Hematopoietic multipotent progenitor cell treated with erythropoietin and hydrocortisone succinate and interleukin-3 and kit ligand, for 4 days (in vitro differentiated cells): ENCODE measurements around the gene GPA33.

Experiments
- DNase-seq: peaks from one replicate; pipeline ENCODE4 v3.0.0-alpha.2; 2015

Gene GPA33

GRCh38 chr1:167083871-167084270, 6.3 kb downstream of the GPA33 start:
- no peak for DNase-seq

DNA sequence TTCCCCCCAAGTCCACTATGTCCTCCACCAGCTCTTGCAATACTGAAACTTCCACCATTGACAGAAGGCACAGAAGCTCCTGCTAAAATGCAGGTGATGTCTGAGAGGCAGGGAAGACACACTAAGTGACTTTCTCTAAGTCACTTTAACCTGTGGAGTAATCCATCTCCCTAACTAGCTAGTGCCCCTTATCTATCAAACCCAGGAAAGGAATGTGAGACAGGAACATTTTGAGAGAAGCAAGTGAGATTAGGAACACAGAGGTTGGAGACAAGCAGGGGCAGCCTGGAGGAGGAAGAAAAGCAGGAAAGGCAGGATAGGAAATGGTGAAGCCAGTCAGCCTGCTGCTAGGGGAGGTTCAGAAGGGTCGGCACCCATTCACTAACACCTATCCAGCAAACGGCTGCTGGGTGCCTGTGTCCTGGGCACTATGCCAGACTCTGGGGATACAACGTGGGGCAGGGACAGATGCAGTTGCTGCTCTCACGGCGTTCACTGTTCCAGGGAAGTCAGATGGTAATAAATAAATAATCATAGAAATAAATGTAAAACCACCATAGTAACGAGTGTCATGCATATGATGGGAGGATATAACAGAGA, 7.0 kb downstream of the GPA33 start:
- no peak for DNase-seq

DNA sequence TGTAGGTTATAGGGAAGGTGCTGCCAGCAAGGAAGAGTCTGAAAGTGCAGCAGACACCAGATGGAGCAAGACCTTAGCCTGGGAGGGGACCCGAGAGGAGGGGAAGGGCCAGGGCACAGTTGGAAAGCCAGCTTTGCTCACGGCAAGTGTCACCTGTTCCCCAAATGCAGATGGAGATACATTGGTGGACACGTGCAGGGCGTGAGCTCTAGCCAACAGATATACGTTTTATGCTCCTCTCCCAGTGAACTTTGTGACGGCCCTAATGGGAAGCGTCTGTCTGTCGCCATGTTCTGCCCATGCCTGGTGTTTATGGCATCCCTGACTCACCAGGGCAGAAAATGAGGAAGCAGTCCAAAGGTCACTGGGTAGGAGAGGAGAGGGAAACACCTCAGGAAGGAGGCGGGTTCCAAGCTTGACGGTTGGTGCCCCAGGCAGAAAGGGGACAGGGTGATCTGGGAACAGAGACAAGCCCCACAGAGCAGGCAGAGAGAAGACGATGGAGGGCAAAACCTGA, 7.6 kb downstream of the GPA33 start:
- no peak for DNase-seq

DNA sequence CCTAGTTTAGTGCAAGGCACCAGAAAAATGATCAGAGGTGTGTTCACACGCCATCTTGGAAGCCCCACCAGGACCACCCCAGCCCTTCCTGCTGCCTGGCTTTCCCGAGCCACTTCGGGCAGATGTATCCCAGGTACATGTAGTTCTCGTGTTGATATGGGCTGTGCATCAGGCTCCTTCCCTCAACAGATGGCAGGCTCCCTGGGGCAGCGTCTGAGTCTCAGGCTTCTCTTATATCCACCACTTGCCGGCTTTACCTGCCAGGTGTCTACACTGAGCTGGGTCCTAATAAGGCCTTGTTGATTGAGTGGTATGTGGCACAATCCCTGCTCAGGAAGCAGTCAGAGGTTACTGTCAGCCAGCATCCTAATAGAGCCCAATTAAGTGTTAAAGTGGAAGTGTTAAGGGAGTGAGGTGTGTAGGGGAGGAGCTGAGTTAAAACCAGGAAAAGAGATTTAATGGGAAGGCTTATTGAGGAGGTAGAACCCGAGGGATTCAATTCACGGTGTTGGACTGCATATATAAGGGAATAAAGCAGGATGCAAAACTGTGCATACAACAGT, 8.5 kb downstream of the GPA33 start:
- DNase-seq = no peak

- no peak for DNase-seq
Measured at GRCh38 chr1:167077868-167078210, 12.3 kb downstream of the GPA33 start.

DNA sequence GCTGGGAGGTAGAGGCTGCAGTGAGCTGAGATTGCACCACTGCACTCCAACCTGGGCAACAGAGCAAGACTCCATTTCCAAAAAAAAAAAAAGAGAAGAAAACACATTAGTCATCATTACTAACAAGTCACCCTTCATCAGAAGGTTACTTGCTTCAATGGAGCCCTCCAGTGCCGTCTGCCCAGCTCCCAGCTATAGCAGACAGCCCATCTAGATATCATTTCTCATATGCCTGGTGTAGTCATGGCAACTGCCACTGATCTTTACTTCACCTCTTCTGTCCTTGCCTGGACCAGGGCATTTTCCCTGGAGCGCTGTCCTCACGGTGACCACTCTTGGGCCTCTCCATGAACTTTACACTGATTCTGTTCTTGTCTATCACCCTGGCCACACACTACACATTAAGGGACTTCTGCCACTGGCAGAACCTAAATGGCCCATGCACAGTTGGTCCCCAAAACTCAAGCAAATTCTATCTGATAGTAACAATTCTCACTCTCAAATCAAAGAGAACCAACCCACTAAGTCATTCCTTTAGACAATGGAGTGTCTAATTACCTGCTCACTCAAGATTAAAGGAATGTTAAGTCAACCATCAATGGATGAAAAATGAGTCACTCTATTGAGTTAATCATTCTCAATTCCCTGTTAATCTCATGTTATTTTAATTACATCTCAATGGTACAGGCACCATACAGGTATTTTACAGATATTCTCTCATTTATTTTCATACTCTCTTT, 12.9 kb downstream of the GPA33 start:
- DNase-seq = no peak

GRCh38 chr1:167076136-167076710, 14.0 kb downstream of the GPA33 start:
- no peak for DNase-seq

GRCh38 chr1:167071286-167071685, 18.9 kb downstream of the GPA33 start:
- no peak for DNase-seq

DNA sequence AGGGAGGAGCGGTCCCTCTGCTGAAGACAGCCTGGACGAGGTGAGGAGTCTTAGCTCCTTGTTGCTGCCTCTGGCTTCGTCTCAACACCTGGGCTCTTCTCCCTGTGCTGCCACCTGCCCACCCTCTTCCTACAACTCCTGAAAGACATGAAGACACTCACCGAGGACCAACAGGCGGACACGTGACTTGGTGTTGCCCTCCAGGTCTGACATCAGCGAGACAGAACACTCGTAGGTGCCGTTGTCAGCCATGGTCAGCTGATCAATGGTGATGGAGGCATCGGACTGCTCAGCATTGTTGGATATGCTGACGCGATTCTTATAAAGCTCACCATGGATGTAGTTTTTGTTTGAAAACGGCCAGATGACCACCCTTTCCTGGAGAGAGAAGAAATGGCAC, 21.4 kb downstream of the GPA33 start:
- DNase-seq = no peak

DNA sequence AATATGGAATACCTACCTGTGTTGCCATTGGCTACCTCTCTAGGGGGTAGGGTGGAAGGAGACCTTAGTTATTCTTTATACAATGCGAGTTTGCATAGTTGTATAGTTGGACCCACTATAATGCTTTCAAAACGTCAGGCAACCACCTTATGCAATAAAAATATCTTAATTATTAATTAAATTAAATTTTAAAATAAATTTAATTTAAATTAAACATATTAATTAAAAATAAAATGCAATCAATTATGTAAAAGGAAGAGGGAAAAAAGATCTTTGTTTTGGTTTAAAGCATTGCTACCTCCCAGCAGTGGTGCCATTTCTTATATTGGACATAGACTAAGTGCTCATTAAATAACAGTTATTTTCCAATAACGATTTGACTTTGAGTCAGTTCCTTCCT, 22.3 kb downstream of the GPA33 start:
- no peak for DNase-seq

DNA sequence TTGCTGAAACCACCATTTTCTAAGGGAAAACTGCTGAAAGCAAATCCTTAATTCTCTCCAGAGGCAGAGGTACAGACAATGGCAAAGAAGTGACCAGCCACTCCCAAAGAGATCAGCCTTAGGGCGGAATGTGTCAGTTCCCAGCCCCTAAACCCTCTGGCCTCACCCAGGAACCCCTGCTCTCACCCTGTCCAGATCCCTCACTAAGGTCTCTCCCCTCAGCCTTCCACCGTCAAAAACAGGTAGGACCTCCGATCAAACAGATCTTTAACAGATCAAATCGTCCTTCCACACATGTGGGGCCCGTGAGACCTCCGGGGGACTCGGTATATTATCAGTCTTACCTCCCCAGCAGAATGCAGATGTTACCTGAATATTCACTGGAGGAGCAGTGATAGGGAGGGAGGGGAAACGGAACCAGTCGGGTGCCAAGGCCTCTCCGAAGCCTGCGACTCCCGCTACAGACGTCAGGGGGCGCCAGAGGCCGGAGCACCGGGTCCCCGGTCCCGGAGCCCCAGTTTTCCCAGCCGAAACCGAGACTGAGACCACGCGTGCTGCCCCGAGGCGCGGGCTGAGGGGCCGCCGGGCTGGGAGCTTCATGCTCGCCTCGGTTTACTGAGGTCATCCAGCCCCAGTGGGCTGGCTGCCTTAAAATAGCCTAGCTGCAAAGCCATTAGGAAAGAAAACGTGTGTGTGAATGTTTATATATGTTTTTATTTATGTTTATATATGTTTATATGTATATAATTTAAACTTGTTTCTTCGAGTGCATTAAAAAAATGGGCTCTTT, 23.6 kb downstream of the GPA33 start:
- DNase-seq = peak; percentile 84

DNA sequence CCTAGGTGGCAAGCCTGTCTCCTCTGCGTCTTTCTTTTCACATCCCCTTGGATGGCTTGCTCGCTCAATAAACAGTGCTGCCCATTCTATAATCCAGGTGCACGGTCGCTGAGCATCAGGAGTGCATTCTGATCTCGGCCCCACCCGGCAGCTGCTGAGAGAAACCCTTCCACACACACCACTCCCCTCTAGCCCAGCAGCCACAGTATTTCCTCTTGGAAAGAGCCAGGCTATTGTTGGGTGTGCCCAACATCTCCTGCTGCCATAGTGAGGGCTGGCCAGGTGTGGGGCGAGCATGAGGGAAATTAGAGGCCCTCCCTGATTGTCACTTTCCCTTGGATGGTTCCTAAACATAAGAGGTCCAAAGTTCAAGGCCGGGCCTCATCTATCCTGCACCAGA, 24.7 kb downstream of the GPA33 start:
- no peak for DNase-seq

DNA sequence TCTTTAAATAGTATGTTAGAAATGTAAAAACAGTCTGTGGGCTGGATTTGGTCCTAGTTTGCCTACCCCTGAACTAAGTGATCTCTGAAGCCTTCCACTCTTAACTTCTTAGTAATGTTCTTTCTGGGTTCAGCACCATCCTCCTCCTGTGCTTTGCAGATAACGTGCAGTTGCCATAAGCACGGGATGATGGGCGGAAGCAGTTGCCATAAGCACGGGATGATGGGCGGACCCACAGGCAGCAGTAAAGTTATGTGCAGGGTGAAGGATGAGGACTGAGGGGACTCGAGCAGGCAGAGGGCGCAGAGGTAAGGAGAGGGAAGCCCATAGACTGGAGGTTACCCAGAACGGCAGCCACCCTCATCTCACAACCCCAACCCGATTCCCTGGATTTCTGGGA, 25.6 kb downstream of the GPA33 start:
- peak; percentile 43 for DNase-seq

DNA sequence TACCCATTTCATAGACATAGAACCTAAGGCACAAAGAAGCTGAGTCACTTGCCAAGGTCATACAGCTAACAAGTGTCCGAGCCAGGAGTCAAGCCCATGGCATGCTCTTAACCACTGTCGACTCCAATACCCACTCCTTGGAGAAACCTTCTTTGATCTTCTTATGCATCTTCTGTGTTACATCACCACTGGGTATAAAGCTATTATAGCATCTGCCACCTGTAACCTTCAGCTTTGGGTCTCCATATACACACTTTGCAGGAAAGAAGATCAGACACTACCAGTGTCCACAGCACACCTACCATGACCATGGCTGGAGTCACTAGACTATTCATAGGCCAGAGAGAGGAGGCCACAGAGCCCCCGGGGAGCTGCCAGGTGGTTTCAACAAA, 29.1 kb downstream of the GPA33 start:
- DNase-seq = no peak

DNA sequence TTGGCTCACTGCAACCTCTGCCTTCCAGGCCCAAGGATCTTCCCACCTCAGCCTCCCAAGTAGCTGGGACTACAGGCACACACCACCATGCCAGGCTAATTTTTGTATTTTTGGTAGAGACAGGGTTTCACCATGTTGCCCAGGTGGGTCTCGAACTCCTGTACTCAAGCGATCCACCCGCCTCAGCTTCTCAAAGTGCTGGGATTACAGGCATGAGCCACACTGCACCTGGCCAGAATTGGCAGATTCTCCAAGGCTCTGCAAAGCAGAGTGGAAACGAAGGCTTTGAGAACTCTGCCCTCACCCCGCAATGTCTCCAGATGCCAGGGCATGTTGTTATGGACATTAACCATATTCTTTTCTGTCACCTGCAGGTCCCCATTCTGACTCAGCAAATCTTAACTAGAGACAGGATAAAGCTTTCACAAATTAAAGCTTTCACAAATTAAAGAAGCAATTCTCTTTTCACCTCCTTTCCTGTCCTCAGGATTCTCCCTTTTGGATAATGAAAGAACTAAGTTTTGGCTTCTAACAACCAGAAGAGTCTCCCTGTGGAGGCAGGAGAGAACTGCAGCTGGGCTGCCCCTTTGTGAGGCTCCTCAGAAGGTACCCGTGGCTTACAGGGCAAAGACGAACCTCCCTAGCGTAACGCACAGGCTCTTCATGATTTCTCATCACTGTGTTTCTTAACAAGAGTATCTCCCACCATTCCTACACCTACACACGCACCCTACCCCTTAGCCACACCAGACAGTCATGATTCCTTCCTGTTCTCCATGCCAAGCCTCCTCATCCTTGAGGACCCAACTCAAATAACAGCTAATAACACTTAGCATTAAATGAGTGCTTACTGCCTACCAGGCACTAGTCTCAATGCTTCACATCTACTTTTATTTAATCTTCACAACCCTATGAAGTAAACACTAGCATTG, 29.8 kb downstream of the GPA33 start:
- DNase-seq = peak; percentile 43

DNA sequence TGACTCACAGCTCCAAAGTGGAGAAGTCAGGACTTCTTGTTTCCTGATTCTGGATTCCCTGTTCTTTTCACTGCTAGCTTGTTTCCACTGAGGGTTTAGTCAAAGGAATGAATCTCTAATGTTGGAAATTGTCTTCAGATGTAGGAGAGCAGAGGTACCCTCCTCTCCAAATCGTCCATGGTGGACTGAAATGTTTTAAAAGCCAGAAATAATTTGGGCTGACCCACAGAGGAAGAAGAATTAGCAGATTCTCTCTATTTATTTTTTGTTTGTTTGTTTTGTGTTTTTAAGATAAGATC, 30.4 kb downstream of the GPA33 start:
- no peak for DNase-seq

GRCh38 chr1:167059045-167059808, 30.9 kb downstream of the GPA33 start:
- DNase-seq = peak; percentile 82

DNA sequence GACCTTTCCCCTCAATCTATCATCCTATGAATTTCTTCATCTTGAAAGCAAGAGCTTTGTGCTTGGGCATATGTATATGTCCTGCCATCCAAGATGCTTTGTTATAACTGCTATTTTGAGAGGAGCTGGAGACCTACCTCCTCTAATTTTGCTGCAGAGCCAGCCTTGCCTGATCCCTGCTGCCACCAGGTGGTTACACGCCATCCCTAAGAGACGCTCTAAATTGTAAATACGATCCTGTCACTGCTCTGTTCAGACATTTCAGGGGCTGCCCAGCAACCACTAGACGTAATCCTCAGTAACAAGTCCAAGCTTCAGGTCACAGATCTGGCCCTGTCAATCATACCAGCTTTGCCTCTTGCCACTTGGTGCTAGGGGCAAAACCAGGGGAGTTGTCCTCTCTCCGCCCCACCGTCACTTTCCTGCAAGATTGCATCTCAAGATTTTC, 32.9 kb downstream of the GPA33 start:
- peak; percentile 84 for DNase-seq

DNA sequence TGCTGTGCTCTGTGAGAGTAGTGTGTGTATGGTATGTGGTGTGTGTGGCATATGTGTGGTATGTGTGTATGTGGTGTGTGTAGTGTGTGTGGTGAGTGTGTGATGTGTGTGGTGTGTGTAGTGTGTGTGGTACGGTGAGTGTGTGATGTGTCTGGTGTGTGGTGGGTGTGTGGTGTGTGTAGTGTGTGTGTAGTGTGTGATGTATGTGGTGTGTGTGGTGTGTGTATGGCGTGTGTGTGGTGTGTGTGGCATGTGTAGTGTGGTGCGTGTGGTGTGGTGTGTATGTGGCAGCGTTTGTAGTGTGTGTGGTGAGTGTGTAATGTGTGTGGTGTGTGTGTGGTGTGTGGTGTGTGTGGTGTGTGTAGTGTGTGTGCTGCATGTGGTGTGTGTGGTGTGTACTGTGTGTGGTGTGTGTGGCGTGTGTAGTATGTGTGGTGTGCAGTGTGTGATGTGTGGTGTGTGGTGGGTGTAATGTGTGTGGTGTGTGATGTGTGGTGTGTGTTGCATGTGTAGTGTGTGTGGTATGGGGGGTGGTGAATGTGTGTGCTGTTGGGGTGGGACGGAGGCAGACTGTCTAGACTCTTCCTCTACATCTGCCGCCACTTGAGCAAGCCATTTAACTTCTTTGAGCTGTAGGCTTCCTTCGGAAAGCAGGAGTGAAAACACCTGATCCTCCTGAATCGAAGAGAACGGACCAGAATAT, 33.5 kb downstream of the GPA33 start:
- peak; percentile 41 for DNase-seq

DNA sequence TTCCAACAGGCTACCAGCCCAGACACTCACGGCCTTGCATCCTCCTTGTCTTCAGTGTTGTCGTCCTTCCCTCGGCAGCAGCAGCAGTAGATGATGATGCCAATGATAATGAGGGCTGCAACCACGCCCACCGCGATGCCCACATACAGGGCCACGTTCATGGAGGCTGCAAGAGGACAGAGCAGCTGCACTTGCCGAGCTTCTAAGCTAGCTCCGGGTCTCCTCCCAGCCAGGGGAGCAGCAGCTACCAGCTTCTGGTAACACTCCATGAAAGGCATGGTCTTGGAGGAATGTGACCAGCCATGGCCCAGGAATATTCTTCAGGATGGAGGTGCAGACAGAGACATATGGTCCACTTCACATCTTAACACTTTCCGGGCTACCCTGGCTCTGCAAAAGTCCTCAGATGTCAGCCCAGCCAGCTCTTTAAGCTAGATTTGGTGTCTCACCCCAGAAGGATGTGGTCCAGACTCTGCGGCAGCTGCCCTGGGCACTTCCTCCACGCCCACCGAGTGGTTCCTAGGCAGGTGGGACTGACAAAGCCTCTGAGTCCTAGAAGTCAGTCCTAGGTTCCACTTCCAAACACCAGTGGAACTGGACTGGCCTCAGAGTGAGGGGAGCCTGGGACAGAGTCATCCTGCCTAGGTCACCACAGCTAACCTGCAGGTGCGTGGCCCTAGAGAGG, 35.1 kb downstream of the GPA33 start:
- no peak for DNase-seq
